Stomach (tissue), 4 donors: ENCODE results near the gene FKBP6.

Source experiments
- CTCF ChIP-seq, 7 experiments: fragments of 450-650 bp in 4 of 7; fragments of 200-600 bp in 3 of 7; sonication (generic) in 3 of 7; IDR thresholded peaks; one replicate each; pipeline ENCODE4 v1.5.1; 2016 to 2019; ENCODE audit warnings: antibody characterized with exemption in 7 of 7, control low read depth in 2 of 7, mild to moderate bottlenecking in 1 of 7
- EP300 ChIP-seq: sonication (generic); formaldehyde crosslinking; IDR thresholded peaks from one replicate; pipeline ENCODE4 v1.6.1; 2017; ENCODE audit warnings: antibody characterized with exemption
- POLR2A ChIP-seq, 4 donors: fragments of 450-650 bp; IDR thresholded peaks; one replicate each; pipeline ENCODE4 v1.6.1; 2016; ENCODE audit warnings: antibody characterized with exemption in 4 of 4, control low read depth in 2 of 4, mild to moderate bottlenecking in 1 of 4, moderate library complexity in 1 of 4
- POLR2AphosphoS5 ChIP-seq, 3 donors: sonication (generic); formaldehyde crosslinking; IDR thresholded peaks; one replicate each; pipeline ENCODE4 v1.6.1; 2016; ENCODE audit warnings: antibody characterized with exemption in 3 of 3

GRCh38 chr7:73366990-73367389 lies 39.0 kb downstream of the FKBP6 start:
- TF ChIP-seq POLR2A (IDR thresholded peaks at IDR 0.05): no peak
- no peak for TF ChIP-seq CTCF (IDR thresholded peaks at IDR 0.05)
- TF ChIP-seq POLR2AphosphoS5 (IDR thresholded peaks at IDR 0.05): no peak
- no peak for TF ChIP-seq EP300
